SK-N-MC (cell line): ENCODE results near the gene S100A9.
"Not testable (repeated sequence)": the region's sequence is repeated elsewhere in the genome, so short reads cannot be mapped to it uniquely, and the experiment has no call there.

ENCODE experiments used
- EZH2 ChIP-seq: fragments of 200-600 bp; sonication (generic); IDR thresholded peaks from one replicate; pipeline ENCODE4 v1.6.1; 2017; ENCODE audit warnings: antibody characterized with exemption
- FOXP2 ChIP-seq: optimal IDR thresholded peaks from 2 replicates; pipeline ENCODE3; 2011; ENCODE audit warnings: mild to moderate bottlenecking, moderate library complexity; ENCODE audit not compliant: insufficient read depth; ENCODE audit errors: extremely low read length, control extremely low read depth
- POLR2AphosphoS5 ChIP-seq: IDR thresholded peaks from 2 replicates; pipeline ENCODE4 v1.6.1; 2012; ENCODE audit warnings: mild to moderate bottlenecking, low read depth, low read length, borderline replicate concordance

DNA sequence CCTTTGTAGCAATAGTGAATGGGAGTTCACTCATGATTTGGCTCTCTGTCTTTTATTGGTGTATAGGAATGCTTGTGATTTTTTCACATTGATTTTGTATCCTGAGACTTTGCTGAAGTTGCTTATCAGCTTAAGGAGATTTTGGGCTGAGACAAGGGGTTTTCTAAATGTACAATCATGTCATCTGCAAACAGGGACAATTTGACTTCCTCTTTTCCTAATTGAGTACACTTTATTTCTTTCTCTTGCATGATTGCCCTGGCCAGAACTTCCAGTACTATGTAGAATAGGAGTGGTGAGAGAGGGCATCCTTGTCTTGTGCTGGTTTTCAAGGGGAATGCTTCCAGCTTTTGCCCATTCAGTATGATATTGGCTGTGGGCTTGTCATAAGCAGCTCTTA is 41.6 kb upstream of the S100A9 start:
- TF ChIP-seq POLR2AphosphoS5, EZH2, FOXP2: not testable (repeated sequence)
